Calu3 (cell line): Measurements from ENCODE around the gene BRINP3. TPM values are rescaled to one million over a fixed set of nuclear protein-coding genes. Genes with fewer than 3 reads are reported as not detected.

Source experiments
- BruUV-seq: library from RNA; stranded (reverse); fragments of 400-500 nt; replicated peaks from 2 replicates; lab custom pipeline; 2021; lab: Mats Ljungman, UMichigan
- CTCF ChIA-PET: fragments of 300-600 bp; sonication (Branson Sonifier 250); formaldehyde crosslinking; loops from one replicate; lab custom pipeline; 2022; ENCODE audit warnings: antibody characterized with exemption; lab: Charles Lee
- DNase-seq: peaks from one replicate; pipeline ENCODE4 v3.0.0; 2022
- H3K27ac Mint-ChIP-seq: one replicate; pipeline ENCODE4 v1.8.0; 2022; ENCODE audit warnings: mixed read lengths; ENCODE audit not compliant: unreplicated experiment
- H3K27me3 Mint-ChIP-seq: one replicate; pipeline ENCODE4 v1.8.0; 2022; ENCODE audit warnings: mixed read lengths; ENCODE audit not compliant: unreplicated experiment
- H3K36me3 Mint-ChIP-seq: one replicate; pipeline ENCODE4 v1.8.0; 2022; ENCODE audit warnings: mild to moderate bottlenecking, moderate library complexity, mixed read lengths; ENCODE audit not compliant: insufficient read depth, unreplicated experiment
- H3K4me1 Mint-ChIP-seq: one replicate; pipeline ENCODE4 v1.8.0; 2022; ENCODE audit warnings: mild to moderate bottlenecking, low read depth, mixed read lengths; ENCODE audit not compliant: unreplicated experiment
- H3K4me3 Mint-ChIP-seq: one replicate; pipeline ENCODE4 v1.8.0; 2022; ENCODE audit warnings: mild to moderate bottlenecking, low read depth, moderate library complexity, mixed read lengths; ENCODE audit not compliant: unreplicated experiment
- H3K9me3 Mint-ChIP-seq: one replicate; pipeline ENCODE4 v1.8.0; 2022; ENCODE audit warnings: low read depth, mixed read lengths; ENCODE audit not compliant: unreplicated experiment
- CTCF ChIP-seq: fragments of 200-600 bp; IDR thresholded peaks from one replicate; pipeline ENCODE4 v1.8.0; 2022; ENCODE audit warnings: antibody characterized with exemption; ENCODE audit not compliant: unreplicated experiment
- intact Hi-C: fragments of 100-400 bp; cut with micrococcal nuclease; formaldehyde crosslinking; loops from one replicate; pipeline ENCODE4 v1.10.0; 2022; ENCODE audit not compliant: unreplicated experiment
- total RNA-seq: library from RNA; stranded (reverse); gene quantifications from 2 replicates; pipeline ENCODE4 v1.2.3, GENCODE V29; 2022

The BRINP3 gene
- total RNA-seq, 1 experiment from 2014 or later: not detected

GRCh38 chr1:190169311-190170067 lies 308.2 kb downstream of the BRINP3 start:
- intact Hi-C loops: loop anchor here (5.0 kb wide), 1 partner anchor 197 kb away; no protein-coding TSS in a partner anchor
- CTCF ChIA-PET: no interaction called here
- no peaks in the 10 kb centered on the region for H3K36me3 Mint-ChIP-seq
- no peak overlapping the region for H3K4me3 Mint-ChIP-seq
- H3K9me3 Mint-ChIP-seq: no peaks in the 10 kb centered on the region
- peak overlapping the region; percentile 45 for H3K27ac Mint-ChIP-seq
- no TSS peak for BruUV-seq
- no peak for TF ChIP-seq CTCF
- H3K4me1 Mint-ChIP-seq: peaks cover 30% of the 10 kb centered on the region
- DNase-seq: no peak
- no peaks in the 10 kb centered on the region for H3K27me3 Mint-ChIP-seq

- CTCF ChIA-PET: no interaction called here
- intact Hi-C loops: loop anchor here (5.0 kb wide), 1 partner anchor 197 kb away; no protein-coding TSS in a partner anchor
- Mint-ChIP-seq H3K36me3 (no peaks in the 10 kb centered on the region), H3K4me3 (no peak overlapping the region), H3K27me3 (no peaks in the 10 kb centered on the region), H3K9me3 (no peaks in the 10 kb centered on the region), H3K27ac (peak overlapping the region; percentile 45), H3K4me1 (peaks cover 30% of the 10 kb centered on the region)
- no peak for TF ChIP-seq CTCF
- DNase-seq: no peak
- BruUV-seq: no TSS peak
These were observed 308.8 kb downstream of the BRINP3 start for GRCh38 chr1:190168893-190169280.

GRCh38 chr1:190168116-190168892 lies 309.4 kb downstream of the BRINP3 start:
- peak; percentile 8 for DNase-seq
- BruUV-seq: no TSS peak
- TF ChIP-seq CTCF: no peak
- peaks cover 30% of the 10 kb centered on the region for H3K4me1 Mint-ChIP-seq
- H3K9me3 Mint-ChIP-seq: no peaks in the 10 kb centered on the region
- intact Hi-C loops: loop anchor here (5.0 kb wide), 1 partner anchor 196 kb away; no protein-coding TSS in a partner anchor
- no peaks in the 10 kb centered on the region for H3K27me3 Mint-ChIP-seq
- CTCF ChIA-PET: interaction anchor here (0.6 kb wide), 1 partner anchor 419 kb away, joined by 3 read pairs; no protein-coding TSS in a partner anchor
- no peak overlapping the region for H3K4me3 Mint-ChIP-seq
- no peaks in the 10 kb centered on the region for H3K36me3 Mint-ChIP-seq
- H3K27ac Mint-ChIP-seq: peak overlapping the region; percentile 45

GRCh38 chr1:190159146-190159545 lies 318.5 kb downstream of the BRINP3 start:
- Mint-ChIP-seq H3K36me3 (no peaks in the 10 kb centered on the region), H3K27me3 (no peaks in the 10 kb centered on the region), H3K4me1 (no peaks in the 10 kb centered on the region), H3K27ac (no peak overlapping the region), H3K4me3 (no peak overlapping the region), H3K9me3 (peaks cover 6% of the 10 kb centered on the region)
- CTCF ChIA-PET: no interaction called here
- TF ChIP-seq CTCF: no peak
- DNase-seq: no peak
- intact Hi-C loops: no loop called here
- no TSS peak for BruUV-seq
